ENCODE data around the gene HAUS7. TPM values are rescaled to one million over a fixed set of nuclear protein-coding genes. Genes with fewer than 3 reads are reported as not detected.

Gene HAUS7
- total and polyA plus RNA-seq, 2 of the 8 experiments (the other 6 are each of a cell fraction or from before 2014, with no cell fraction given), result 45.4 to 54.0 TPM

GRCh38 chrX:153485396-153486080 is 15.2 kb upstream of the HAUS7 start:
- H3K79me2 ChIP-seq (ENCODE audit: control insufficient read depth in 1 of 2, insufficient read depth in 2 of 2, low read length in 2 of 2), result no peaks in the 10 kb centered on the region
- no peaks in the 10 kb centered on the region for H3K27me3 ChIP-seq (replicated peaks in 1 of 4; ENCODE audit: control insufficient read depth in 3 of 4, extremely low read depth in 1 of 4, insufficient read depth in 3 of 4, low read length in 3 of 4)
- H3K9me3 ChIP-seq (ENCODE audit: insufficient read depth in 2 of 2, low read depth in 1 of 2, low read length in 1 of 2), result no peaks in the 10 kb centered on the region
- no peak overlapping the region for H3K4me2 ChIP-seq (ENCODE audit: insufficient read depth in 1 of 2, low read depth in 2 of 2, low read length in 2 of 2)
- H3K9ac ChIP-seq (replicated peaks in 1 of 4; ENCODE audit: extremely low read depth in 1 of 4, low read depth in 3 of 4, low read length in 3 of 4), result no peak overlapping the region
- H3K14ac ChIP-seq (ENCODE audit: insufficient read length), result no peak overlapping the region
- H3K27ac ChIP-seq (ENCODE audit: low read depth, low read length), result no peak overlapping the region
- H4K91ac ChIP-seq (replicated peaks; ENCODE audit: insufficient read length, low read length), result no peak overlapping the region
- H3K18ac ChIP-seq (ENCODE audit: extremely low read depth, low read length), result no peak overlapping the region
- no peaks in the 10 kb centered on the region for H3K79me1 ChIP-seq (ENCODE audit: low read depth, low read length)
- H3K23ac ChIP-seq (ENCODE audit: insufficient read length), result no peak overlapping the region
- peaks cover 0 to 6% (median 0%) of the 10 kb centered on the region in 4 experiments; a peak in 2 of 7 replicates for H3K4me1 ChIP-seq (replicated peaks in 1 of 4; ENCODE audit: control insufficient read depth in 3 of 4, insufficient read depth in 4 of 4, low read length in 3 of 4)
- H4K20me1 ChIP-seq (replicated peaks in 1 of 2; ENCODE audit: control insufficient read depth in 1 of 2, insufficient read depth in 2 of 2, low read length in 2 of 2), result no peaks in the 10 kb centered on the region
- H2AK5ac ChIP-seq (ENCODE audit: low read depth, low read length), result no peak overlapping the region
- H4K5ac ChIP-seq (ENCODE audit: insufficient read length, low read depth, low read length), result no peak overlapping the region
- H4K8ac ChIP-seq (ENCODE audit: extremely low read depth, insufficient read depth, low read length), result no peak overlapping the region
- no peak overlapping the region for H2AFZ ChIP-seq (ENCODE audit: low read length)
- H3K4me3 ChIP-seq (ENCODE audit: extremely low read depth in 1 of 4, insufficient read depth in 2 of 4, low read depth in 3 of 4, low read length in 4 of 4), result no peak overlapping the region
- H3K36me3 ChIP-seq (ENCODE audit: control insufficient read depth in 2 of 4, insufficient read depth in 4 of 4, low read length in 3 of 4), result no peaks in the 10 kb centered on the region
- ChIA-PET POLR2A (ENCODE audit: partially characterized antibody) (interaction anchor here (0.9 kb wide), 1 partner anchor 9 kb away, joined by 4 read pairs; the partner anchor contains the start of gene BGN), CTCF (ENCODE audit: partially characterized antibody) (interaction anchor here (0.6 to 4.3 kb wide), 5 partner anchors 13 to 164 kb away, joined by 3 to 39 read pairs (median 3); partner anchors contain the start of gene HAUS7)
- H3K56ac ChIP-seq (replicated peaks; ENCODE audit: insufficient read length, low read depth, low read length), result no peak overlapping the region
- no peak overlapping the region for H2BK120ac ChIP-seq (replicated peaks; ENCODE audit: low read depth, low read length)
- peak overlapping the region; percentile 61; the same call in 1 of the 2 replicates for H2BK15ac ChIP-seq (ENCODE audit: low read length)
- H2BK12ac ChIP-seq (ENCODE audit: low read depth, low read length), result no peak overlapping the region
- H2BK20ac ChIP-seq (ENCODE audit: low read length), result no peak overlapping the region
- no peak for FAIRE-seq
- no peak for DNase-seq (ENCODE audit: low read depth in 1 of 2, low spot score in 2 of 2)
- no peak overlapping the region for H3K4ac ChIP-seq (replicated peaks; ENCODE audit: insufficient read length, low read depth, low read length)
- H2BK5ac ChIP-seq (ENCODE audit: low read depth, low read length), result no peak overlapping the region
- no peaks in the 10 kb centered on the region for H3K23me2 ChIP-seq (ENCODE audit: low read depth, low read length)
- 70% methylated on average over 2 of the region's 30 CpGs; no CpG with 5 or more reads in 1 of the 2 experiments for WGBS, 2 experiments (ENCODE audit: extremely low coverage in 1 of 2, insufficient coverage in 1 of 2, insufficient read length in 1 of 2, insufficient replicate concordance in 2 of 2, low coverage in 1 of 2, low lambda C conversion rate in 2 of 2, missing lambda C conversion rate in 1 of 2)
- no peak for TF ChIP-seq CBX8 (IDR thresholded peaks at IDR 0.05; ENCODE audit: borderline replicate concordance, low read depth, low read length)
